ENCODE measurements around the gene RAB12.

DNA sequence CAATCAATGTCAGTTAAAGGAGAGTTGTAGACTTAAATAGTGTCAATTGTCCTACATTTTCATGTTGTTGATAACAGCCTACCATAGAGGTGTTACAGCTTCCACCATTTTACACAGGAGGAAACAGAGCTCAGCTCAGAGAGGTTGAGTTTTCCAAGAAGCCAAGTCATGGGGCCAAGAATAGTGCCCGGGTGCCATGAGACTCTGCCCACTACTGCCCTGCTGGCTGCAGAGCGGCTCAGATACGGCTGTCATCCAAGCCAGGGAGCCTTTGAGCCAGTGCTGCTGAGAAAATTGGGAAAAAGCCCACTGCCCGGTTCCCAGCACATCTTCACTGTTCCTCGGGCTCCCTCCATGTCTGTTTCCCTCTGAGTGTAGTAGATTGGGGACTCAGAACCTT is 22.0 kb downstream of the RAB12 start:
- TF ChIP-seq EZH2 (IDR thresholded peaks at IDR 0.05): no peak
- TF ChIP-seq CTCF (IDR thresholded peaks at IDR 0.05): no peak
- TF ChIP-seq EZH2phosphoT487 (IDR thresholded peaks at IDR 0.05): no peak

Data from neural progenitor cell (in vitro differentiated cells).